Nephron progenitor cell (in vitro differentiated cells): ENCODE data around the gene MFSD12.

Experiments
- DNase-seq: peaks from one replicate; pipeline ENCODE4 v3.0.0; 2021
- H3K27ac Mint-ChIP-seq: 2 replicates; pipeline ENCODE4 v1.8.0; 2021; ENCODE audit warnings: mild to moderate bottlenecking, moderate library complexity, mixed read lengths
- H3K27me3 Mint-ChIP-seq: 2 replicates; pipeline ENCODE4 v1.8.0; 2021; ENCODE audit warnings: mild to moderate bottlenecking, low read depth, mixed read lengths; ENCODE audit not compliant: poor library complexity
- H3K36me3 Mint-ChIP-seq: 2 replicates; pipeline ENCODE4 v1.8.0; 2021; ENCODE audit warnings: low read depth, mixed read lengths
- H3K4me1 Mint-ChIP-seq: 2 replicates; pipeline ENCODE4 v1.8.0; 2021; ENCODE audit warnings: mixed read lengths
- H3K4me3 Mint-ChIP-seq: 2 replicates; pipeline ENCODE4 v1.8.0; 2021; ENCODE audit warnings: mild to moderate bottlenecking, moderate library complexity, mixed read lengths
- H3K9me3 Mint-ChIP-seq: 2 replicates; pipeline ENCODE4 v1.8.0; 2021; ENCODE audit warnings: mild to moderate bottlenecking, moderate library complexity, mixed read lengths
- TF ChIP-seq, protein P1 (sequence below): fragments of 200-600 bp; sonication (generic); IDR thresholded peaks from 2 replicates; pipeline ENCODE4 v1.5.0; 2021; ENCODE audit warnings: antibody characterized with exemption

The MFSD12 gene

DNA sequence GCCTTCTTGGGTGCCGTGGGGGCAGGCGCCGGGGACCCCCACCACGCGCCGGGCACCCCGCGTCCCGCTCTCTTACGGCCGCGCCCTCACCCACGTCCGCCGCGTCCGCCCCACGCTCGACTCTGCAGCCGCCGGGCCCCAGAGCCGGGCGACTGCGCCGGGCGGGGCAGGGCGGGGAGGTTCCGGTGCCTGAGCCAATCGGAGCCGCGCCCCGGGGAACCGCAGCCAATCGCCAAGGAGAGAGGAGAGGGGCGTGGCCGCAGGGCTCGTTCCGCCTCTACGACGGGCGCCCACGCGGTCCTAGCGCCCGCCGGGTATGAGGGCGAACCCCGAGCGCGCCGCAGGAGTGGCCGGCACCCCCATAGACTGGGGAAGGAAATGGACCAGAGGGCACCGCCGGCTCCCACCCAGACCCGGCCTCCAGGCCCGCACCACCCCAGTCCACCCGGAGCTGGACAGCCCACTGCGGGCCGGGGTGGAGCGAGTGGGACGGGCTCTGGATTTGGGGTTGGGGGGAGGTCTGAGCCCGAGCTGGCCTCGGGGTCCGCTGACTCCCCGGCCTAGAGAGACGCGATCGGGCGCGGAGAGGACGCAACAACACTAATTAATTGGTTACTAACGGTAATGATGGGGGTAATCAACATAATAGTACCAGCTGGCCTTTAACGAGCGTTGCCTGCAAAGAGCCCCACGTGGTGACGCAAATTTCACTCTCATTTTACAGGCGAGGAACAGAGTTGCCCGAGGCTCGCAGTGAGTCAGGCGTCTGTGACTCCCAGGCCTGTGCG lies at the start of gene MFSD12:
Gene MFSD12 (minus strand): TSS at position 126 of the 788 bp plus-strand sequence. CDS start 183 bp downstream, outside the sequence.
- TF ChIP-seq, protein P1, sequence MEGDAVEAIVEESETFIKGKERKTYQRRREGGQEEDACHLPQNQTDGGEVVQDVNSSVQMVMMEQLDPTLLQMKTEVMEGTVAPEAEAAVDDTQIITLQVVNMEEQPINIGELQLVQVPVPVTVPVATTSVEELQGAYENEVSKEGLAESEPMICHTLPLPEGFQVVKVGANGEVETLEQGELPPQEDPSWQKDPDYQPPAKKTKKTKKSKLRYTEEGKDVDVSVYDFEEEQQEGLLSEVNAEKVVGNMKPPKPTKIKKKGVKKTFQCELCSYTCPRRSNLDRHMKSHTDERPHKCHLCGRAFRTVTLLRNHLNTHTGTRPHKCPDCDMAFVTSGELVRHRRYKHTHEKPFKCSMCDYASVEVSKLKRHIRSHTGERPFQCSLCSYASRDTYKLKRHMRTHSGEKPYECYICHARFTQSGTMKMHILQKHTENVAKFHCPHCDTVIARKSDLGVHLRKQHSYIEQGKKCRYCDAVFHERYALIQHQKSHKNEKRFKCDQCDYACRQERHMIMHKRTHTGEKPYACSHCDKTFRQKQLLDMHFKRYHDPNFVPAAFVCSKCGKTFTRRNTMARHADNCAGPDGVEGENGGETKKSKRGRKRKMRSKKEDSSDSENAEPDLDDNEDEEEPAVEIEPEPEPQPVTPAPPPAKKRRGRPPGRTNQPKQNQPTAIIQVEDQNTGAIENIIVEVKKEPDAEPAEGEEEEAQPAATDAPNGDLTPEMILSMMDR, result no peak
- Mint-ChIP-seq H3K4me1 (peaks cover 28% of the 10 kb centered on the region), H3K9me3 (no peaks in the 10 kb centered on the region), H3K27me3 (peaks cover 3% of the 10 kb centered on the region), H3K4me3 (peak within 1 kb of the TSS; percentile 97), H3K27ac (no peak within 1 kb of the TSS), H3K36me3 (no peaks in the 10 kb centered on the region)
- peak; percentile 96 for DNase-seq

DNA sequence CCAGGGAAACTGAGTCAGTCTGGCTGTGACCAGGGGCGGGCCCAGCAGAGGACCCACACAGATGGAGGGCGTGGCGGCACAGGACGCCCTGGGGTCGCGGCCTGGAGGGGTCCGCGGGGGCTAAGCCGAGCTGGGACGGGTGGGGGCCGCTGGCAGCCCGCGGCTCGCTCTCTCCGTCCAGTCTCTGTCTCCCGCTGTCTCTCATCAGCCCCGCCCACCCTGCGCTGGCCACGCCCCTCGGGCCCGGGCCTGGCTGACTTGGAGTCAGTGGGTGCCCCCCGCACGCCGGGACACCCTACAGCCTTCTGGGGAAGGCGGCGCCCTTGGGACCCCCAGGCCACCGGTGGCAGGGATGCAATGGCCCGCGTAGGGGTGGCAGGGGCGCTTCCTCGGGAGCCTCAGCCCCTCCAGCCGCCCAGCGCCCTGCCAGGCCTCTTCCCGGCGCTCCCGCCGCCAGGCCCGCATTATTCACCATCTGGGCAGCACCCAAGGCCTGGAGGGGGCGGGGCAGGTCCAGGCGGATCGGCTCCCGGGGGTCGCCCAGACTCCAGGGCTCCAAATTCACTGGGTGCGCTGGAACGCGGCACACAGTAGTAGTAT lies 49.4 kb upstream of the MFSD12 start, which contains the start of gene TBXA2R:
Gene TBXA2R (minus strand): TSS at position 186 of the 600 bp plus-strand sequence. CDS start 6,241 bp downstream, outside the sequence.
- Mint-ChIP-seq H3K4me1 (peaks cover 24% of the 10 kb centered on the region), H3K27ac (no peak within 1 kb of the TSS), H3K27me3 (peaks cover 7% of the 10 kb centered on the region), H3K36me3 (peaks cover 7% of the 10 kb centered on the region), H3K4me3 (peak within 1 kb of the TSS; percentile 70), H3K9me3 (no peaks in the 10 kb centered on the region)
- TF ChIP-seq, protein P1, result no peak
- peak; percentile 85 for DNase-seq

DNA sequence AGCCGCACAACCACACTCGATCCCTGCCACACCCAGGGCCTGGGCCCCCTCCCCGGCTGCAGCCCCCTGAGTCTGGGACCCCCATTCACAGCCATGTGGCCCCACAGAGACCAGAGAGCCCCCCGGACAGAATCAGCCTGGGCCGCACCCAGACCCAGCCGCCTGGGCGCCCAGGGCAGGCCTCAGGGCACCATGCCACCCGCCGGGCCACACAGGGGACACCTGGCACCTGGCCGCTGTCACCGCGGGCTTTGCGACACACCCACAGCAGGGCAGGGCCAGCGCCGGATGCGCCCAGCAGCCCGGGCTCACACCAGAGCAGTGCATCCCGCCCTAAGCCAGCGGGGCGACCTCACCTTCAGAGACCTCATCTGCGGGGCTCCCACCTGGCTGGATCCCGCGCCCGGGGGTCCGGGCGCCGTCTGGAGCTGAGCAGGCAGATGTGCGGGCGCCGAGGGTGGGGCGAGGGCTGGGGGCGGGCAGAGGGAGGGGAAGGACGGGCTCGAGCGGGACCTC lies 48.8 kb upstream of the MFSD12 start:
- no peak for DNase-seq
- H3K4me3 Mint-ChIP-seq, result no peak overlapping the region

DNA sequence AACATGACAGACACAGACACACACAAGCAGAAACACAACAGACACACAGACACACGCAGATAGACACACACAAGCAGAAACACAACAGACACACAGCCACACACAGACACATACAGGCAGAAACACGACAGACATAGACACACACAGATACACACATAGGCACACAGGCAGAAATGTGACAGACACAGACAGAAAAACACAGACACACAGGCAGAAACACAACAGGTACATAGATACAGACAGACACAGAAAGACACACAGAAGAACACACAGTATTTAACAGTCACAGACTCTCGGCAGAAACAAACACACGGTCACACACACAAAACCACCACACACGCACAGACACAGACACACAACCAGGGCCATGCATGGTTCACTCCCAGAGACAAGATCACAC lies 48.4 kb upstream of the MFSD12 start:
- Mint-ChIP-seq H3K4me3 (no peak overlapping the region), H3K4me1 (peaks cover 24% of the 10 kb centered on the region), H3K9me3 (no peaks in the 10 kb centered on the region), H3K36me3 (peaks cover 5% of the 10 kb centered on the region), H3K27me3 (peaks cover 7% of the 10 kb centered on the region), H3K27ac (no peak overlapping the region)
- TF ChIP-seq, protein P1, result no peak
- DNase-seq, result no peak

More for the DNA sequence above, 48.8 kb upstream of the MFSD12 start:
- peaks cover 7% of the 10 kb centered on the region for H3K27me3 Mint-ChIP-seq
- H3K27ac Mint-ChIP-seq, result no peak overlapping the region
- TF ChIP-seq, protein P1, result no peak
- H3K4me1 Mint-ChIP-seq, result peaks cover 24% of the 10 kb centered on the region
- no peaks in the 10 kb centered on the region for H3K9me3 Mint-ChIP-seq
- peaks cover 5% of the 10 kb centered on the region for H3K36me3 Mint-ChIP-seq

DNA sequence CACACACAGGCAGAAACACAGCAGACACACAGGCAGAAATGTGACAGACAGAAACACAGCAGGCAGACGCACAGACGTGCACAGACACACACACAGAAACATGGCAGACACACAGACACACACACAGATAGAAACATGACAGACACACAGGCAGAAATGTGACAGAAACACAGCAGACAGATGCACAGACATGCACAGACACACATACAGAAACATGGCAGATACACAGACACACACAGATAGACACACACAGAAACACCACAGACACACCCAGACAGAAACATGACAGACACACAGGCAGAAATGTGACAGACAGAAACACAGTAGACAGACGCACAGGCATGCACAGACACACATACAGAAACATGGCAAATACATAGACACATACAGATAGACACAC lies 48.0 kb upstream of the MFSD12 start:
- Mint-ChIP-seq H3K4me3 (no peak overlapping the region), H3K4me1 (peaks cover 24% of the 10 kb centered on the region), H3K27ac (no peak overlapping the region), H3K27me3 (peaks cover 7% of the 10 kb centered on the region), H3K36me3 (peaks cover under 1% of the 10 kb centered on the region), H3K9me3 (no peaks in the 10 kb centered on the region)
- TF ChIP-seq, protein P1, result no peak
- no peak for DNase-seq
